Natural killer cell (primary cell): Measurements from ENCODE around the gene DOCK9. TPM values are rescaled to one million over a fixed set of nuclear protein-coding genes. Genes with fewer than 3 reads are reported as not detected.

Source experiments
- ATAC-seq, 3 donors: fragments of 150-1000 bp in 2 of 3; fragments of 200-7000 bp in 1 of 3; cut with Tn5 transposase; 1 replicate in 1 of 3; 2 replicates in 2 of 3; pipeline ENCODE4 v1.10.0; 2021; ENCODE audit warnings: mild to moderate bottlenecking in 2 of 3, moderate library complexity in 2 of 3
- DNase-seq, 2 donors: peaks; one replicate each; pipeline versions ENCODE4 v3.0.0 to v3.0.0-alpha.2; 2013 to 2021; ENCODE audit warnings: mixed read lengths in 1 of 2
- H3K27ac ChIP-seq: one replicate; pipeline ENCODE4 v1.5.1; 2013; ENCODE audit warnings: mild to moderate bottlenecking, low read length
- H3K27me3 ChIP-seq: one replicate; pipeline ENCODE4 v1.6.1; 2013; ENCODE audit warnings: low read length; ENCODE audit not compliant: control insufficient read depth, insufficient read depth
- H3K36me3 ChIP-seq: one replicate; pipeline ENCODE4 v1.6.1; 2013; ENCODE audit warnings: low read length; ENCODE audit not compliant: control insufficient read depth, insufficient read depth
- H3K4me1 ChIP-seq: one replicate; pipeline ENCODE4 v1.6.1; 2013; ENCODE audit warnings: low read length; ENCODE audit not compliant: control insufficient read depth, insufficient read depth
- H3K4me3 ChIP-seq: one replicate; pipeline ENCODE4 v1.5.1; 2013; ENCODE audit warnings: low read length
- H3K9me3 ChIP-seq: one replicate; pipeline ENCODE4 v1.6.1; 2013; ENCODE audit warnings: low read length; ENCODE audit not compliant: control insufficient read depth, insufficient read depth
- H3K27ac Mint-ChIP-seq, 2 donors: one replicate each; pipeline ENCODE4 v1.8.0; 2022; ENCODE audit warnings: mild to moderate bottlenecking in 2 of 2, mixed read lengths in 2 of 2, moderate library complexity in 1 of 2
- H3K27me3 Mint-ChIP-seq, 2 donors: one replicate each; pipeline ENCODE4 v1.8.0; 2022; ENCODE audit warnings: low read depth in 2 of 2, mixed read lengths in 2 of 2
- H3K36me3 Mint-ChIP-seq: one replicate; pipeline ENCODE4 v1.8.0; 2022; ENCODE audit warnings: mixed read lengths
- H3K4me1 Mint-ChIP-seq, 2 donors: one replicate each; pipeline ENCODE4 v1.8.0; 2022; ENCODE audit warnings: mixed read lengths in 2 of 2
- H3K4me3 Mint-ChIP-seq: one replicate; pipeline ENCODE4 v1.8.0; 2022; ENCODE audit warnings: mild to moderate bottlenecking, moderate library complexity, mixed read lengths
- H3K9me3 Mint-ChIP-seq, 2 donors: one replicate each; pipeline ENCODE4 v1.8.0; 2022; ENCODE audit warnings: mixed read lengths in 2 of 2
- CTCF ChIP-seq: fragments of 200-600 bp; IDR thresholded peaks from one replicate; pipeline ENCODE4 v1.8.0; 2022; ENCODE audit warnings: antibody characterized with exemption
- whole genome bisulfite sequencing: methylation state at CpG from one replicate; pipeline ENCODE4 v1.1.7; 2013; ENCODE audit warnings: missing lambda C conversion rate; ENCODE audit not compliant: insufficient coverage; 5-methylcytosine and 5-hydroxymethylcytosine counted together
- intact Hi-C: fragments of 100-400 bp; cut with micrococcal nuclease; formaldehyde crosslinking; loops from one replicate; pipeline ENCODE4 v1.14.2; 2022
- total RNA-seq, 4 donors: library from RNA; stranded (reverse); fragments of 120-200 nt in 1 of 4; gene quantifications; one replicate each; pipeline versions ENCODE4 v1.2.3 to v1.2.4, GENCODE V29; 2013 to 2022

The DOCK9 gene
- total RNA-seq, 3 donors from 2014 or later (not counting 1 experiment from before 2014, with no cell fraction given) = 31.5 to 42.5 (median 40.9) TPM

GRCh38 chr13:98963917-98964316 is 13.9 kb downstream of the DOCK9 start:
- 86% methylated on average over 2 of the region's 2 CpGs for WGBS
- Mint-ChIP-seq H3K9me3 (no peaks in the 10 kb centered on the region), H3K4me1 (peaks cover 8 to 15% of the 10 kb centered on the region in 2 donors), H3K27ac (no peak overlapping the region), H3K27me3 (no peaks in the 10 kb centered on the region), H3K36me3 (no peaks in the 10 kb centered on the region), H3K4me3 (no peak overlapping the region)
- Histone ChIP-seq H3K27ac (no peak overlapping the region), H3K4me1 (no peaks in the 10 kb centered on the region), H3K4me3 (no peak overlapping the region), H3K9me3 (no peaks in the 10 kb centered on the region), H3K27me3 (no peaks in the 10 kb centered on the region), H3K36me3 (no peaks in the 10 kb centered on the region)
- no peak for TF ChIP-seq CTCF
- ATAC-seq (no peak), DNase-seq (no peak)
- intact Hi-C loops = no loop called here

GRCh38 chr13:98962901-98963590 is 14.8 kb downstream of the DOCK9 start:
- ATAC-seq = no peak
- Histone ChIP-seq H3K36me3 (no peaks in the 10 kb centered on the region), H3K27me3 (no peaks in the 10 kb centered on the region), H3K4me3 (no peak overlapping the region), H3K9me3 (no peaks in the 10 kb centered on the region), H3K27ac (no peak overlapping the region), H3K4me1 (no peaks in the 10 kb centered on the region)
- intact Hi-C loops = no loop called here
- no peak overlapping the region for H3K4me3 Mint-ChIP-seq
- TF ChIP-seq CTCF = no peak
- no peaks in the 10 kb centered on the region for H3K27me3 Mint-ChIP-seq
- H3K36me3 Mint-ChIP-seq = no peaks in the 10 kb centered on the region
- H3K27ac Mint-ChIP-seq = no peak overlapping the region
- no peaks in the 10 kb centered on the region for H3K9me3 Mint-ChIP-seq
- peaks cover 11 to 13% of the 10 kb centered on the region in 2 donors for H3K4me1 Mint-ChIP-seq
- no peak for DNase-seq
- 96% methylated on average over 9 of the region's 9 CpGs for WGBS

GRCh38 chr13:98961503-98962105 is 16.3 kb downstream of the DOCK9 start:
- WGBS = 90% methylated on average over 7 of the region's 7 CpGs
- Histone ChIP-seq H3K9me3 (no peaks in the 10 kb centered on the region), H3K4me3 (no peak overlapping the region), H3K36me3 (no peaks in the 10 kb centered on the region), H3K27me3 (no peaks in the 10 kb centered on the region), H3K27ac (no peak overlapping the region), H3K4me1 (no peaks in the 10 kb centered on the region)
- TF ChIP-seq CTCF = no peak
- H3K27ac Mint-ChIP-seq = no peak overlapping the region
- intact Hi-C loops = no loop called here
- H3K36me3 Mint-ChIP-seq = no peaks in the 10 kb centered on the region
- H3K4me3 Mint-ChIP-seq = no peak overlapping the region
- ATAC-seq (no peak), DNase-seq (no peak)
- H3K9me3 Mint-ChIP-seq = no peaks in the 10 kb centered on the region
- peaks cover 13 to 14% of the 10 kb centered on the region in 2 donors for H3K4me1 Mint-ChIP-seq
- H3K27me3 Mint-ChIP-seq = no peaks in the 10 kb centered on the region
